ENCODE measurements around the gene SCN5A.
"Not testable (repeated sequence)": the region's sequence is repeated elsewhere in the genome, so short reads cannot be mapped to it uniquely, and the experiment has no call there.

Gene SCN5A

GRCh38 chr3:38579551-38580449, 69.7 kb downstream of the SCN5A start:
- no peak for DNase-seq (ENCODE audit: low read depth, low spot score)

GRCh38 chr3:38579141-38579540, 70.3 kb downstream of the SCN5A start:
- DNase-seq (ENCODE audit: low read depth, low spot score) = peak; percentile 67

- no peak for DNase-seq (ENCODE audit: low read depth, low spot score)
These were observed 70.9 kb downstream of the SCN5A start for GRCh38 chr3:38578551-38578950.

- no peak for DNase-seq (ENCODE audit: low read depth, low spot score)
These were observed 71.4 kb downstream of the SCN5A start for GRCh38 chr3:38578081-38578475.

- DNase-seq (ENCODE audit: low read depth, low spot score) = no peak
These were observed 72.0 kb downstream of the SCN5A start for GRCh38 chr3:38577371-38578080.

- no peak for DNase-seq (ENCODE audit: low read depth, low spot score)
These were observed 72.7 kb downstream of the SCN5A start for GRCh38 chr3:38576526-38577370.

- no peak for DNase-seq (ENCODE audit: low read depth, low spot score)
These were observed 73.4 kb downstream of the SCN5A start for GRCh38 chr3:38576131-38576525.

- DNase-seq (ENCODE audit: low read depth, low spot score) = no peak
These were observed 74.1 kb downstream of the SCN5A start for GRCh38 chr3:38575279-38575843.

GRCh38 chr3:38574411-38575278, 74.8 kb downstream of the SCN5A start:
- DNase-seq (ENCODE audit: low read depth, low spot score) = no peak

GRCh38 chr3:38573556-38573955, 75.9 kb downstream of the SCN5A start:
- no peak for DNase-seq (ENCODE audit: low read depth, low spot score)

- no peak for DNase-seq (ENCODE audit: low read depth, low spot score)
These were observed 76.4 kb downstream of the SCN5A start for GRCh38 chr3:38573111-38573510.

- no peak for DNase-seq (ENCODE audit: low read depth, low spot score)
These were observed 82.0 kb downstream of the SCN5A start for GRCh38 chr3:38567498-38567897.

GRCh38 chr3:38566794-38567193, 82.7 kb downstream of the SCN5A start:
- DNase-seq (ENCODE audit: low read depth, low spot score) = not testable (repeated sequence)

- no peak for DNase-seq (ENCODE audit: low read depth, low spot score)
These were observed 83.3 kb downstream of the SCN5A start for GRCh38 chr3:38566215-38566528.

GRCh38 chr3:38565339-38566214, 83.9 kb downstream of the SCN5A start:
- DNase-seq (ENCODE audit: low read depth, low spot score) = no peak

GRCh38 chr3:38564631-38565338, 84.7 kb downstream of the SCN5A start:
- no peak for DNase-seq (ENCODE audit: low read depth, low spot score)

GRCh38 chr3:38563886-38564270, 85.6 kb downstream of the SCN5A start:
- no peak for DNase-seq (ENCODE audit: low read depth, low spot score)

- DNase-seq (ENCODE audit: low read depth, low spot score) = no peak
These were observed 86.2 kb downstream of the SCN5A start for GRCh38 chr3:38563070-38563885.

Data from ELF-1 (cell line).